ENCODE measurements around the gene DIS3.
A peak's percentile ranks its signal among the peaks of the same experiment; 100 is the strongest.
"Not testable (repeated sequence)": the region's sequence is repeated elsewhere in the genome, so short reads cannot be mapped to it uniquely, and the experiment has no call there.

DIS3 gene

DNA sequence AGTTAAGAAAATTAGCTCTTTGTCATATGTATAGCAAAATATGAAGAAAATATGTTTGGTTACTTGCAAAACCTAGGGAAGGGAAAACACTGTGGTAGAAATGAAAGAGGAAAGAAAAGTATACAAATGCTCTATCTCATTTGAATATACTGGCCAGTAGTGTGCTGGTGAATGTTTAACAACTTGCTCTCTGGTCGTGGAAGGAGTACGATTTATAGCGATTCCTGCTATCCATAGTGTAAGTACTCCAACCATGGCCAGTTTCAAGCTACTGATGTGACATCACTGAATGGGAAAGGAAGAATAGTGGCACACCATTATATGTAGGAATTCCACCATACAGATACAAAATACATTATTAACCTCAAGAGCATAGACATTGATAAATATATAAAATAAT lies 44.7 kb downstream of the DIS3 start:
- DNase-seq = peak; percentile 70 to 87

- DNase-seq = no peak
These were observed 53.5 kb downstream of the DIS3 start for GRCh38 chr13:72728290-72728605.

DNA sequence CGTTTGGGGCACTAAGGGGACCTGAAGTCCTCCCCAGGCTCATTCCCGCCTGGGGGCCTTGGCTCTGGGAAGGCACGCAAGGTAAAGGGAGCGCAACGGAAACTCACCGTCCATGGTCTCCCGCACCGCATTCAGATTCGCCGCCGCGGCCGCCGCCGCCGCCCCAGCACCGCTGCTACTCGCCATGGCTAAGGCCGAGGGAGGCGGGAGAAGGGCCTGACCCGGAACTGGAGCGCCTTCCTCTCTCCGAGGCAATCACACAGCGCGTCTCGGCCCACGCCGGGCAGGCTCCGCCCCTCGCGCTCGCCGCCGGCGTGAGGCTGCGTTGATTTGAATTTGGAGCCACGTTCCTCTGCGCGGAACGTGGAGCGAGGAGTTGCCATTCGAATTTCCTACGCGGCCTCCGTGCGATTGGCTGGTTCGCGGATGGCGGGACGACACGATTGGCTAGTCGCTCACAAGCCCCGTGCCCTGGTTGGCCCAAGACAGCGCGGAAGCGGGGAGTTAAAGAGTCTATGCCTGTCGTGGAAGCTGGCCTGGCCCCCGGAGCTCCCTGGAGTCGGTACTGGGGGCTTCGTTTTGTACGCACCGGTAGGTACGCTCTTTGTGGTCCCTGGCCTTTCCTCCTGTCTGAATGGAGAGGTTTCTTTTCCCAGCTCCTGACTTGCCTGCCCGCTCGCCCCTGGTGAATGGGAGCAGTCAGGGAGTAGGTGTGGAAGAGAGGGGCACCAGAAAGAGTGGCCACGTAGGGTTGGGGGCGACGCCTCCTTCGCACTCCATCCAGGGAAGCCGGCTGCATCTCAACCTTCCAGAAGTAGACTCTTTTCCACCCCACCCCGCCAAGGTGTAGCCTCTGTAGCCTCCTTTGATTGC lies 54.0 kb downstream of the DIS3 start, which contains the start of the genes BORA and MZT1:
Gene BORA (plus strand): TSS at position 507 of the 873 bp plus-strand sequence. CDS start 1,018 bp downstream, outside the sequence.
Gene MZT1 (minus strand): TSS at position 213 of the 873 bp plus-strand sequence. CDS start 27 bp downstream, at position 186.
- DNase-seq = peak; percentile 99

GRCh38 chr13:72726726-72727416 lies 54.8 kb downstream of the DIS3 start:
- DNase-seq = peak; percentile 74 to 78

DNA sequence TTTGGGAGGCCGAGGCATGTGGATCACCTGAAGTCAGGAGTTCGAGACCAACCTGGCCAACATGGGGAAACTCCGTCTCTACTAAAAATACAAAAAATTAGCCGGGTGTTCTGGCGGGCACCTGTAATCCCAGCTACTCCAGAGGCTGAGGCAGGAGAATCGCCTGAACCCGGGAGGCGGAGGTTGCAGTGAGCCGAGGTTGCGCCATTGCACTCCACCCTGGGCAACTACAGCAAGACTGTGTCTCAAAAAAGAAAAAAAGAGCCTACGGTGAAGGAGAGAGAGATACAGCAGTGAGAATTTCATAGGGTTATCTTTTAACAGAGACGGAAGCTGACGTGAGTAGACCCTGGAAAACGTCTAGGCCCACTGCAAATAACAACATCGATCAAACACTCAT lies 55.5 kb downstream of the DIS3 start:
- not testable (repeated sequence) for DNase-seq

- DNase-seq = no peak
These were observed 64.9 kb downstream of the DIS3 start for GRCh38 chr13:72716776-72717175.

All from NCI-H526 (cell line).